Activated CD4-positive, alpha-beta T cell treated with anti-CD3 and anti-CD28 coated beads, Interleukin-2, amount 50 U/mL, for 24 hours (primary cell): ENCODE measurements around the gene CFI.

Experiments used
- DNase-seq, 2 donors: peaks; one replicate each; pipeline ENCODE4 v3.0.0-alpha.2; 2020; ENCODE audit warnings: low read depth in 1 of 2, low spot score in 1 of 2

The CFI gene

GRCh38 chr4:109801895-109802319, at the start of gene CFI:
Gene CFI, minus strand, starts transcription at chr4:109801999. Its CDS starts 28 bp downstream, at chr4:109801971.
- no peak for DNase-seq

DNA sequence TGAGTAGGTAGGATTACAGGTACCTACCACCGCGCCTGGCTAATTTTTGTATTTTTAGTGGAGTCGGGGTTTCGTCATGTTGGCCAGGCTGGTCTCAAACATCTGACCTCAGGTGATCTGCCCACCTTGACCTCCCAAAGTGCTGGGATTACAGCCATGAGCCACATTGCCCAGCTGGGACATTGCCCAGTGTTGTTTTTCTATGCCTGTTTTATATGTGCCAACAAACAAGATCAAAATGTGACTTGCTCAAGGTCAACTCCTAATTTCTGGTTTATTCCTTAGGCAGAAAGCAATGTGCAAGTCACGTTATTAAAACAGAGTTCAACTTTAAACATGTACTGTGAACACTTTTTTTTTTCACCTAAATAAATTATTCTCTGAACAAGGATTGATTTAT, 48.8 kb upstream of the CFI start:
- DNase-seq: no peak

- no peak for DNase-seq
Observed at GRCh38 chr4:109848501-109848900, 46.7 kb upstream of the CFI start.

DNA sequence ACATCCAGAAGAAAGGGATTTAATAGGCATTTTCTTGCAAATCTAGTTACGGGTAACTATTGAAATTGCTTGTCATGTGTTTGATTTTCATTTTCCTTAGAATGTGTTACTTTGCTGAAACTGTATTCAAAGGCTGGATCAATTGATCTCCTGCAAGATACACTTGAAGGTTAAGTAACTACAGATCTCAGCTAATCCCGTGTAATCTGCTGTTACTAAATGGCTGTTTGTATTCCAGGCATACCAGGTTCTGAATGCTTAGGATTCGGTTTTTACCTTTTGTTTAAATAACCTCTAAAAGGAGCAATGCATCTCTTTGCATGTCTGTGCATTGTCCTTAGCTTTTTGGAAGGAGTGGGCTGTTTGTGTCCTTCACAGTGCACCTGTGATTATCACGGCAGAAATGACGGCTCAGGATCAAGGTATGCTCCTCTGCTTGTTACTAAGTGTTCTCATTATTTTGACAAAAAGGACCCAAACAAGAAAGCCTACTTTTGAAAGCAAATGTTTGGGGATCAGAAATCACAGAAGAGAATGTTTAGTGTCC, 46.2 kb upstream of the CFI start, which contains the start of gene LRIT3:
Gene LRIT3 (plus strand): TSS at position 212 of the 547 bp plus-strand sequence. CDS start 95 bp downstream, at position 307.
- DNase-seq: no peak

GRCh38 chr4:109846395-109847098, 44.7 kb upstream of the CFI start:
- DNase-seq: no peak

DNA sequence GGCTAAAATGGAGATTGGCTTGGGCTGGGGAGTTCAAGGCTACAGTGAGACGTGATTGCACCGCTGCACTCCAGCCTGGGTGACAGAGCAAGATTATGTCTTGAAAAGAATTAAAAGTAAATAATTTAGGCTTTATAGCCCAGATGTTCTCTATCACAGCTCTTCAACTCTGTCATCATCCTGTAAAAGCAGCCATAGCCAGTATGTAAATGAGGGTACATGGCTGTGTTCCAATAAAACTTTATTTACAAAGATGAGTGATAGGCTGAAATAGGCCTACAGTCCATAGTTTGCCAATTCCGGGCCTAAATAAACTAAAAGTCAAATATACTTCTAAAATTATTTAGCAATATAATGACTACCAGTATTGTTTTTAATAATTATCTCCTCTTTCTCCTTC, 35.2 kb upstream of the CFI start:
- DNase-seq: no peak

DNA sequence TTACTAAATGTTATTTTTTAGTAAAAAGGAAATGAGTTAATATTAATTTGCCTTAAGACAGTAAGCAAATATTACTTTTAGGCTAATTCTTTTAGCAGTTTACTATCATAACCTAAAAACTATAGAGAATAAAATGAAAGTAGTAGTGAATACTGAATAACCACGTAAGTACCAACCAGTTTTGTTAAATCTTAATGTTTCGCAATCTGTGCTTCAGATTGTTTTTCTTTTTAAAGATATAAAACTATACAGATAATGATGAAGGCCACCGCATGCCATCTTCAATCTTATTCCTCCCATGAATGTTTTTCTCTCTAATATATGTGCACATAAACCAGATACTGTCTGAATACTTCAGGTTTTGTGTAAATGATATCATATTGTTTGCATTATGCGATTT, 32.0 kb upstream of the CFI start:
- no peak for DNase-seq

DNA sequence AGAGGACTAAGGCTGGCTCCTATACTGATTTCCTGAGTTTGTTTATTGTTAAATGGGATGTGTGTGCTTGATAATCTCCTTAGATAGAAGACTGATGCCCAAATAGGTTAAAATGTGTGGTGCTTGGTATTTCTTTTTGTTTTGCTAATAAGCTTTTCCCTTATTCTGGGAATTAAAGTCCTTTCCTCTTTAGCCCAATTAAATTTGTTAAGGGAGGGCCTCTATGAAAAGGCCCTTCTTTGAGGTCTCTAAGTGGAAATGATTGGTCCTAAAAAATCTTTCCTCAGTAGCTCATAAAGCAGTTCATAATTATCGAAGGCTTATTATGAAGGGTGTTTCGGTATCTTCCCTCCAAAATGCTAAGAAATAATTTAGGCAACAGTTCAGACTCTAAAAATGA, 25.9 kb upstream of the CFI start, which contains the start of gene RRH:
Gene RRH (plus strand): TSS at position 301 of the 400 bp plus-strand sequence. CDS start 56 bp downstream, at position 357.
- DNase-seq: no peak

DNA sequence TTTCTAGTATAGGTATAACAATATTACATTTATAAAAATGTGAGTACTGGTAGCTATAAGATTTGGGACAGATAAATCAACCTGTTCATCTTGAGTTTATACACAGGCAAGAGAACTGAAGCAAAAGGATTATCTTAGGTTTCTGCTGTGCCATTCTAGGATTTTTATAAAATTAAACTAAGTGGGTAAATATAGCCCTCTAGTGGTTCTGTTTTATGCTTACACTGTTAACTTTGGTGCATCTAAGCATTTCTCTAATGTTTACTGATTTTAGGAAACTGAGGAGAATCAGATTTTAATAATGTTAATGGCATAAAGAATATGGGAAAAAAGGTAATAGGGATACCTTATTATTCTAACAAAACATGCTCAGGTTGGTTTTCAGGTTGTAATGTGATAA, 24.9 kb upstream of the CFI start:
- DNase-seq: no peak

DNA sequence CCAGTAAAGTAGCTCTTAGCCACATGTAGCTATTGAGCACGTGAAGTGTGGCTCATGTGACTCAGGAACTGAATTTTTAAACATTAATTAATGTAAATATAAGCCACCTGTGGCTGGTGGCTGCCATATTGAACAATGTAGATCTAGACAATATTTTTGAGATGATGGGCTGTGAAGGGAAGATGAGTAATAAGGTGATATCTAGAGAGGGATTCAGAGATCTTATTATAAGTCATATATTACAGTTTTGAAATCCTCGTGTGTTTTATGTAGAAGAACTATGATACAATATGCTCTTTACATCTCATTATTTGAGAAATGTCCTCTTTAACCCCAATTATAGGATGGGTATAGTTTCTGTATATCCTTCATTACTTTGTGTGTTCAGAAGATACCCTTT, 19.4 kb upstream of the CFI start:
- no peak for DNase-seq

GRCh38 chr4:109820563-109820962, 18.8 kb upstream of the CFI start:
- DNase-seq: no peak

- DNase-seq: no peak
Observed at GRCh38 chr4:109818268-109818667, 16.5 kb upstream of the CFI start.

DNA sequence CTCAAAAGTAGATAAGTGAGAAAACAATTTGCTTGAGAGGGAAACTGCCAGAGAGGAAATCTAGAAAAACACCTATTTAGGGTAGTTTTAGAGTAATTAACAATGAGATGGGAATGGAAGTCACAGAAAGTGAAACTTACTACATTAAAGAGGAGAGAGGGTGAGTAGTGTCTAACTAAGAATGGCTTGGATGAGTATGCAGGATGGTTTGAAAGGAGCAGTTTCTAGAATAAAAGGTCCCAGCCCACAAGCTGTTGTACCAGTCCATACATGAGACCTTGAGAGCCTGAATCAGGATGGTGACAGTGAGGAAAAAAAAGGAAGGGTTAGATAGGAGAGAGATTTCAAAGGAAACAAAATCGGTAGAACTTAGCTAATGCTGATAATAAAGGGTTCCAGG, 15.1 kb upstream of the CFI start:
- no peak for DNase-seq

DNA sequence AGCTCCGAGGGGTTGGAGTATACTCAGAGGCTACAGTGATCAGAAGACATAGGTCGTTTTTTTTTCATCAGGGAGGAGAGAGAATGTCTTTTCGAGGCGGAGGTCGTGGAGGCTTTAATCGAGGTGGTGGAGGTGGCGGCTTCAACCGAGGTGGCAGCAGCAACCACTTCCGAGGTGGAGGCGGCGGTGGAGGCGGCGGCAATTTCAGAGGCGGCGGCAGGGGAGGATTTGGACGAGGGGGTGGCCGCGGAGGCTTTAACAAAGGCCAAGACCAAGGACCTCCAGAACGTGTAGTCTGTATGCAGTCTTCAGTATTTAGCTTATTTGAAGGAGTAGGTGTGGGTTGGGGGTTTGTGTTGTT, 14.3 kb upstream of the CFI start:
- peak; percentile 11 to 15 for DNase-seq

- DNase-seq: peak; percentile 65 to 83
Observed at GRCh38 chr4:109815151-109816081, 13.6 kb upstream of the CFI start, which contains the start of gene GAR1. Gene GAR1, plus strand, starts transcription at chr4:109815762. Its CDS starts 403 bp downstream, at chr4:109816165.

- DNase-seq: no peak
Observed at GRCh38 chr4:109811707-109812106, 9.9 kb upstream of the CFI start.

DNA sequence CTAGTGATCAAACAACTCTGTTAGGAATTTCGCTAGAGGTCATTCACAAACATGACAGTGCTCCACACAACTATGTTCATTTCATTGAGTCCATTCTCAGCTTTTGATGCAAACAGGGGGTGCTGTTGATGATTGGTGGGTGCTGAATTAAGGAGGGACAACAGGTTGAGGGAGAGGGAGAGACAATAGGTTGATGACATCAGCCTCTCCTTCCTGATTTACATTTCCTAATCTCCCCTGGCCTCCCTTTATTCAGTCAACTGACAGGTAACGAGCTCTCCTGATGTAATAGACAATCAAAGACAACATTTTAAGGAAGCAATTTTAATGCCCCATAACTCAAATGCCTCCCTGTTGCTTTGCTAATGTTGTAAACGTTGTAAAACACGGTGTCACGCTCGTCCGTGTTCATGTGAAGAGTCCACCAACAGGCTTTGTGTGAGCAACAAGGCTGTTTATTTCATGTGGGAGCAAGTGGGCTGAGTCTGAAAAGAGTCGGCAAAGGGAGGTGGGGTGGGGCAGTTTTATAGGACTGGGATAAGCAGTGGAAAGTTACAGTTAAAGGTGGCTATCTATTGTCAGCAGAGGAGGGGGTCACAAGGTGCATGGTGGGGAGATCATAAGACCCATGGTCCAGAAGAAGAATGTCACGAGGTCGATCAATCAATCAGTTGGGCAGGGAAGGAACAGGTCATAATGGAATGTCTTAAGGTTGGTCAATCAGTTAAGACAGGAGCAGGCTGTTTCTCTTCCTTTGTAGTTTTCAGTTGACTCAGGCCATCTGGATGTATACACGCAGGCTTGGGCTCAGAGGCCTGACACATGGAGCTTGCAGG, 9.0 kb upstream of the CFI start:
- no peak for DNase-seq

- no peak for DNase-seq
Observed at GRCh38 chr4:109809655-109810054, 7.9 kb upstream of the CFI start.

DNA sequence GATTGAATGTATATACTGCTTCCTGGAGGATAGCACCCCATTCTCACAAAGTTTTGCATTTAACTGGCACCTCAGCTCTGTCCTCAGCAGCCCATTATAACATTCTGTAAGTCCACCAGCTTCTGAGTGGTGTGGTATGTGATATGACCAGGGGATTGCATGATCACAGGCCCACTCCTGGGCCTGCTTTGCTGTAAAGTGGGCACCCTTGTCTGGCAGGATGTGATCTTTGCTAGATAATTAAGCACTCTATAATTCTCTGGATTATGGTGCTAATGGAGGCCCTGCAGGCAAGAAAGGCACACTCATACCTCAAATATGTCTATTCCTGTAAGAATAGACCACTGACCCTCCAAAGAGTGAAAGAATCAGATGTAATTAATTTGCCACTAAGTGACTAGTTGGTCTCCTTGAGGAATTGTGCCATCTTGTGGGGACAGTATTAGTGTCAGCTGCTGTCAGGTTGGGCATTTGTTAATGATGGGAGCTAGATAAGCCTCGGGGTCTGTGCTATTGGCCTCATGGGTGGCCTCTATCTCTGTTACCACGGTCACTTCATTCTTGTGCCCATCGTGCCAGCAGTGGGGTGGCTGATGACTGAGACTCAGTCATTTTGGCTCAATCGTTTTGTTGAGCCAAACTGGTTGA, 2.2 kb upstream of the CFI start:
- DNase-seq: no peak

- no peak for DNase-seq
Observed at GRCh38 chr4:109801099-109801789, 555 bp downstream of the CFI start.
